Cardiac fibroblast (primary cell): ENCODE data around the gene LHX6.

Experiments used
- DNase-seq, 2 donors: peaks; one replicate each; pipeline versions ENCODE4 v3.0.0 to v3.0.0-alpha.2; 2010; ENCODE audit warnings: low read depth in 2 of 2
- H3K4me3 ChIP-seq, 2 donors: replicated peaks in 1 of 2; 1 replicate in 1 of 2; 2 replicates in 1 of 2; pipeline ENCODE4 v1.5.1; 2011; ENCODE audit warnings: low read depth in 2 of 2, low read length in 2 of 2, mild to moderate bottlenecking in 2 of 2, moderate library complexity in 1 of 2
- CTCF ChIP-seq: IDR thresholded peaks from one replicate; pipeline ENCODE4 v1.5.1; 2011; ENCODE audit warnings: low read depth, mild to moderate bottlenecking, low read length, inconsistent platforms

LHX6 gene

DNA sequence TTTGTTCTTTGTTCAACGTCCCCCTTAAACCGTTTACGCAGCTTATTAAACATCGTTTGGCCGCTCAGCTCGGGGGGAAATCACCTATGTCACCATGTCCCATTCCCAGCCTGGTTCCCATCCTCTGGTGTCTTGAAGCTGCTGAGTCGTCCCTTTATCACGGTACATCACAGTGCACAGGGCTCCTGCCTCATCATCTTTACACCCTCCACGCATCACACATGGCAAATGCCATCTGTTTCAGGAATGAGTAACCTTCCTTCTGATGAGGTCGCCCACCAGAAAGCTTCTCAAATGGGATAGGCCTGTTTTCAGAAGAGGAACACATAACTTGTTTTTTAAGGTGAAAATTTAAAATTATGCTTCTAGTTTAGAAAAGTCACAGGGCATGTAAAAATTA lies 7.9 kb upstream of the LHX6 start:
- no peak for TF ChIP-seq CTCF
- DNase-seq: no peak
- H3K4me3 ChIP-seq: no peak overlapping the region

DNA sequence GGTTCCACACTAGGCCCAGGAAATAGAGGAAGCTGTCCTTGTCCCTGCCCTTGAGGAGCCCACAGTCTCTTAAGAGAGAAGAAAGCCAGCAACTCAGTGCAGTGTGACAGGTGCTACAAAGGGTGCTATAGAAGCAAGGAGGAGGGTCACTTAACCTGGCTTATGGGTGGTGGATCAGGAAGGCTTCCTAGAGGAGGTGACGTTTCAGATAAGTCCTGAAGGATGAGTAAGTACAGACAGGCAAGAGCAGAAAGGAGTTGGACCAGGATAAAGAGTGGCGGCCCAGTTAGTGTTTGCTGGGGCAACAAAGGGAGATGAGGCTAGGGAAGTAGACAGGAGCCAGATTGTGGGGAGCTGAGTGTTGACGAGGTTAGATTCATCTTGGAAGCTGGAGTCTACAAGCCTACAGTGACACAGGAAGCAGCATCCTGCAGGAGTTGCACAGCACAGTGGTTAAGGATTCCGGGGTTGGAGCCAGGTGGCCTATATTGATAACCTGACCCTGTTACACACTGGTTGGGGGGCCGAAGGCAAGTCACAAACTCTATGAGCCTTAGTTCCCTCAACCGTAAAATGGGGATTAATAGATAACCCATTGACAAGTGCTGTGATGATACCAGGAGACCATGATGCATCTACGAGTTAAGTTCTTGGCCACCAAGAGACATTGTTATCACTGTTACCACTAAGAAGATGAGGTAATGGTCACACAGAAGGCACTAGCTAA lies 5.4 kb upstream of the LHX6 start:
- no peak overlapping the region for H3K4me3 ChIP-seq
- TF ChIP-seq CTCF: no peak
- DNase-seq: no peak

GRCh38 chr9:122232796-122233306 lies 4.1 kb upstream of the LHX6 start:
- DNase-seq: no peak
- no peak overlapping the region for H3K4me3 ChIP-seq
- TF ChIP-seq CTCF: no peak

GRCh38 chr9:122229485-122229837 lies 704 bp upstream of the LHX6 start:
- no peak for TF ChIP-seq CTCF
- no peak overlapping the region for H3K4me3 ChIP-seq
- no peak for DNase-seq

GRCh38 chr9:122228191-122228567 lies 578 bp downstream of the LHX6 start:
- TF ChIP-seq CTCF: no peak

GRCh38 chr9:122227575-122227900 lies 1.2 kb downstream of the LHX6 start:
- H3K4me3 ChIP-seq: no peak overlapping the region
- no peak for DNase-seq
- TF ChIP-seq CTCF: no peak

More at GRCh38 chr9:122228191-122228567, 578 bp downstream of the LHX6 start:
- no peak for DNase-seq
- peak overlapping the region in 1 of 2 donors; percentile 18 for H3K4me3 ChIP-seq
